ENCODE measurements around the gene RPL35. TPM values are rescaled to one million over a fixed set of nuclear protein-coding genes. Genes with fewer than 3 reads are reported as not detected.

The RPL35 gene
- polyA plus RNA-seq, 4 donors = 763 to 1,347 (median 976) TPM

GRCh38 chr9:124828489-124829333 lies 33.0 kb downstream of the RPL35 start:
- no peak for DNase-seq (ENCODE audit: low read depth in 4 of 4, low spot score in 2 of 4)

DNA sequence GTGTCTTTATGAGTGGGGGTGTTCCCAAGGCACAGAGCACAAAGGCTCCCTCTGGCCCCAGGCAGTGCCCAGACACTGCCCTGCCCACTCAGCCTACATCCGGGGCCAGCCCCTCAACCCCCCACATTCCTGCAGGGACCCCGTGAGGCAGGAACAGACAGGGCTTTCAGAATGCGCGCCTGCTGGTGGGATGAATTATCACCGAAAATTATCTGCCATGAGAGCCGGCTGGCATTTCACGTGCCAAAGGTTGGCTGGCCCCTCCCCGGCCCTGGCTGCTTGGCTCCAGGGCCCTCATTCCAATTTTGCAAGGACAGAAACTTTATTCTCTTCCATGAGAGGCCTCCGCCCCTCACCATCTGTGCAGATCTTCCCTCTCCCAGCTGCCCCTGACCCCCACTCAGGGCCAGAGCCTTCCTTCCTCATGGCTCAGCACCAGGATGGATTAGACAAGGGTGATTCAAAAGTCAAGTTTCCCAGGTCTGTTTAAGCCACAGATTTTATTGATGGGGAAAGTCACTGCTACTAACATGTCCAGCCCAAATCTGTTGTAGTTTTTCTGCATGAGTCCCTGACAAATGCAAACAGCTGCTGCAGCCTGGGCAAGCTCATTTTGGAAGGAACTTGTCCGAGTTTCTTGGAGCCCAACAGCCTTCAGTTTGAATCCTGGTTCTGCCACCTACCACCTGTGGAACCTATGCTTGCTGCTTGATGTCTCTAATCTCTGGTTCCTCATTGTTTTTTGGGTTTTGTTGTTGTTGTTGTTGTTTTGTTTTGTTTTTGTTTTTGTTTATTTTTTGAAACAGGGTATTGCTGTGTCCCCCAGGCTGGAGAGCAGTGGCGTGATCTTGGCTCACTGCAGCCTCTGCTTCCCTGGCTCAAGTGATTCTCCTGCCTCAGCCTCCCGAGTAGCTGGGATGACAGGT lies 40.8 kb downstream of the RPL35 start:
- no peak for DNase-seq (ENCODE audit: low read depth in 4 of 4, low spot score in 2 of 4)

- DNase-seq (ENCODE audit: low read depth in 4 of 4, low spot score in 2 of 4) = no peak
Observed at GRCh38 chr9:124818431-124819281, 43.1 kb downstream of the RPL35 start.

- DNase-seq (ENCODE audit: low read depth in 4 of 4, low spot score in 2 of 4) = no peak
Observed at GRCh38 chr9:124815601-124816000, 46.2 kb downstream of the RPL35 start.

- no peak for DNase-seq (ENCODE audit: low read depth in 4 of 4, low spot score in 2 of 4)
Observed at GRCh38 chr9:124814164-124814535, 47.6 kb downstream of the RPL35 start.

DNA sequence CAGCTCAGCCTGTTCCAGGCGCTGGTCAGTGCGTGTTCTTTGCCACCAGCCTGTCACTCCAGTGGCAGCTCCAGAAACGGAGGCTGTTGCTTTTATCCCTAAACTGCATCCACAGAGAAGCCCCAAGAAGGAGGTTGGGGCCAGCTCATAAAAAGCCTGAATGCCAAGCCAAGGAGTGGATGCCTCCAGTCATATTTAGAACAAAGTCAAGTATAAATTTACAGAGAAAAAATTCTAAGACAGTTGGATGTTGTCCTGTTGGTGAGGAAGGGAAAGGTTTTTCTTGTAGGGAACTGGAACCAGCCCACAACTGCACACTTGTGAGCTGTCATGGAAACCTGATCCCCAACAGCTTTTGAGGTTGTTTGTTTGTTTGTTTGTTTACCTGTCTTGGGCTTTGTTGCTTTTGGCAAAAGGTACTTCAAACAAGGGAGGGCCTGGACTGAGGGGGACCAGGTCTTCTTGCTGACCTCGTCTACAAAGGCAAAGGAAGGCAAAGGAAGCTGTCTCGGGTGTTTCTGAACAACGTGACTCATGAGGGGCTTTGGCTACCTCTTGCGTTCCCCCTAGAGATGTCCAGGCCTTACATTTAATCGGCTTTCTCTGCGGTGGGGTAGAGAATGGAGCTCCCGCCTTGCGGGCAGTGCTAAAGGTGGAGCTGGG lies 48.1 kb downstream of the RPL35 start:
- no peak for DNase-seq (ENCODE audit: low read depth in 4 of 4, low spot score in 2 of 4)

GRCh38 chr9:124813041-124813440 lies 48.7 kb downstream of the RPL35 start:
- DNase-seq (ENCODE audit: low read depth in 4 of 4, low spot score in 2 of 4) = no peak

DNA sequence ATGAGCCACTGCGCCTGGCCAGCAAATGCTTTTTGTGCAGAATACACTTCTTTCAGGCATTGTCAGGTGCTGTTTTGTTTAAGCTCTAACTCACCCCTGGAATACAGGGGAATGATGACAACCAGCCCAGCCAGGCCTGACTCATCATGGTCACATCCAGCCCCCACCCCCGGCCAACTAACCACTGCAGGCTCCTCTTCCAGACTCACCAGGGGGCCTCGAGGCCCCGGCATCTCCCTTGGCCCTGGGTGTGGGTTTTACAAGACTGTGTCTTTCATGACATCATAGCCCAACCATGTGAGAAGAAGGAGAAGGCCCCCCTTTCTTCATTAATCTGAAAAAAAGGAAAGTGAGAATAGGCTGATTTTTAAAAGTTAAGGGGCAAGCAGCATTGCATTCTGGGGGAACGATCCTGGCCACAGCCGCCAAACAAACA lies 49.3 kb downstream of the RPL35 start:
- DNase-seq (ENCODE audit: low read depth in 4 of 4, low spot score in 2 of 4) = no peak

DNA sequence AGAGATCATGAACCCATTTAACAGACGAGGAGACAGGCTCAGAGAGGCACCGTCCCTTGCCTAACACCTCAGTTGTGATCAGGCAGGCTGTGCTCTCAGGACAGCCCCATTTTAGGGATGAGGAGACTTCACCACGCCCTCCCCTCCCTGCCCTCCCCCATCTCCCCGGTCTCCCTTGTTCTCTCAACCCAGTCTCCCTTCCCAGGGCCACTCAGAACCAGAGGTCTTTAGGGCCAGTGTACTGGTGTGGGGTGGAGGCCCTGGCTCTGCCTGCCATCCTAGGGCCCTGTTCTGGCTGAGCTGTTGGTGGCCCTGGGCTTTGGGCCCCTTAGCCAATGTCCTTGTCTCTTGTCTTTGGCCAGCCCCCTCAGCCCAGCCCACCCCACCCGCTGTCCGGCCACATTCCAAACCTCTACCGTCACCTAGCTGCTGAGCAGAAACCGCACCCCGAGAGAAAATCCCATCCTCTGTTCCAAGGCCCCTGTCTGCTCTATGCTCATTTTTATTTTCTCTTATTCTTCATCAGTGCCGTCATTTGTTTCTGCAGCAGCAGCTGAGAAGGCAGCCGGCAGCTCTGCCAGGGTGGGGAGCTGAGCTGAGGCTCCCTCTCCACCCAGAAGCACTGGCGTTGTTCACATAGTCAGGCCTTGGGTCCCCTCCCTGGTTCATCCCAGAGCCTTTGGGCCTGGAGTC lies 50.9 kb downstream of the RPL35 start:
- no peak for DNase-seq (ENCODE audit: low read depth in 4 of 4, low spot score in 2 of 4)

GRCh38 chr9:124809741-124810500 lies 51.8 kb downstream of the RPL35 start:
- no peak for DNase-seq (ENCODE audit: low read depth in 4 of 4, low spot score in 2 of 4)

DNA sequence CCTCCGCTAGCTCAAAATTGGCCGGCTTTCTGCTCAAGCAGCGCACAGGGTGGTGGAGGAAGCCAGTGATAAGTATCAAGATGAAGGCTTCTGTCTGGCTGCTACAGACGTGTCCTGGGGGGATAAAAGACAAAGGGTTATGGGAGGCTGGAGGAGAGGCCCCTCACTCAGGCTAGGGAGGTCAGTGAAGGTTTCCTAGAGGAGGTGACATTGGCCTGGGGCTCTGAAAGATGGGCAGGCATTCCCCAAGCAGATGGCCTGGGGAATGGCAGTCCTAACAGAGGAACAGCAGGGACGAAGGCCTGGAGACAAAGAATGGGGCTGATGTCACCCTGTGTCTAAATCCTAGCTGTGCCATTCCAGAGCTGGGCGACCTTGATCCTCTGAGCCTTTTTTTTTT lies 52.5 kb downstream of the RPL35 start:
- DNase-seq (ENCODE audit: low read depth in 4 of 4, low spot score in 2 of 4) = no peak

GRCh38 chr9:124808246-124808956 lies 53.4 kb downstream of the RPL35 start:
- no peak for DNase-seq (ENCODE audit: low read depth in 4 of 4, low spot score in 2 of 4)

Other genes with a start within 250 kb of the RPL35 start
- gene NR6A1, start 90.6 kb downstream of the RPL35 start, polyA plus RNA-seq (ENCODE audit: insufficient read length in 4 of 4) = 1 to 10 TPM in 2 of 4 donors, under 1 TPM in 2; 0.66 to 1.9 (median 1.3) TPM
- gene OLFML2A, start 84.8 kb downstream of the RPL35 start, polyA plus RNA-seq (ENCODE audit: insufficient read length in 4 of 4) = 10 to 100 TPM; 20.6 to 26.3 (median 24.0) TPM
- under 1 TPM; 0.19 to 0.31 (median 0.30) TPM for gene WDR38, start 8.5 kb downstream of the RPL35 start, polyA plus RNA-seq (ENCODE audit: insufficient read length in 4 of 4)
- 10 to 100 TPM; 37.2 to 41.2 (median 38.3) TPM for gene ARPC5L, start 173 bp upstream of the RPL35 start, polyA plus RNA-seq (ENCODE audit: insufficient read length in 4 of 4)
- gene GOLGA1, start 79.1 kb upstream of the RPL35 start, polyA plus RNA-seq (ENCODE audit: insufficient read length in 4 of 4) = 10 to 100 TPM; 14.3 to 17.8 (median 16.5) TPM

All from left renal cortex interstitium (tissue), 4 donors.